Parathyroid adenoma (tissue), 2 donors: Measurements from ENCODE around the gene HECW1.

ENCODE experiments used
- H2AFZ ChIP-seq: fragments of 300-600 bp; sonication (generic); one replicate; pipeline ENCODE4 v1.7.0; 2017; ENCODE audit warnings: antibody characterized with exemption, mild to moderate bottlenecking
- H3K27ac ChIP-seq: fragments of 300-600 bp; sonication (generic); one replicate; pipeline ENCODE4 v1.7.0; 2017
- H3K27me3 ChIP-seq: fragments of 300-600 bp; sonication (generic); one replicate; pipeline ENCODE4 v1.7.0; 2017; ENCODE audit warnings: low read length; ENCODE audit not compliant: control insufficient read depth, insufficient read depth
- H3K36me3 ChIP-seq: fragments of 300-600 bp; sonication (generic); one replicate; pipeline ENCODE4 v1.7.0; 2017; ENCODE audit warnings: low read length; ENCODE audit not compliant: control insufficient read depth, insufficient read depth
- H3K4me1 ChIP-seq: fragments of 300-600 bp; sonication (generic); one replicate; pipeline ENCODE4 v1.7.0; 2017; ENCODE audit warnings: control low read depth
- H3K4me2 ChIP-seq: fragments of 300-600 bp; sonication (generic); one replicate; pipeline ENCODE4 v1.7.0; 2017; ENCODE audit warnings: low read length
- H3K4me3 ChIP-seq: fragments of 300-600 bp; sonication (generic); one replicate; pipeline ENCODE4 v1.7.0; 2017; ENCODE audit warnings: low read depth, low read length
- H3K79me2 ChIP-seq: fragments of 300-600 bp; sonication (generic); one replicate; pipeline ENCODE4 v1.7.0; 2017; ENCODE audit warnings: control low read depth
- H3K9ac ChIP-seq: fragments of 300-600 bp; sonication (generic); one replicate; pipeline ENCODE4 v1.7.0; 2017; ENCODE audit warnings: mild to moderate bottlenecking
- H3K9me3 ChIP-seq: fragments of 300-600 bp; sonication (generic); one replicate; pipeline ENCODE4 v1.7.0; 2017; ENCODE audit warnings: low read length; ENCODE audit not compliant: control insufficient read depth
- TF ChIP-seq, protein P1 (sequence below): fragments of 300-600 bp; sonication (generic); IDR thresholded peaks from one replicate; pipeline ENCODE4 v1.7.0; 2017; ENCODE audit warnings: antibody characterized with exemption, mild to moderate bottlenecking
- donor health status: primary hyperparathyroidism.

The HECW1 gene

GRCh38 chr7:43430411-43430810 is 318.0 kb downstream of the HECW1 start:
- no peak overlapping the region for H3K27ac ChIP-seq

GRCh38 chr7:43431020-43431595 is 318.7 kb downstream of the HECW1 start:
- Histone ChIP-seq H3K36me3 (no peaks in the 10 kb centered on the region), H3K4me1 (no peaks in the 10 kb centered on the region), H2AFZ (no peak overlapping the region), H3K4me3 (no peak overlapping the region), H3K4me2 (no peak overlapping the region), H3K9ac (no peak overlapping the region), H3K27ac (no peak overlapping the region), H3K9me3 (no peaks in the 10 kb centered on the region), H3K79me2 (no peaks in the 10 kb centered on the region), H3K27me3 (no peaks in the 10 kb centered on the region)
- TF ChIP-seq, protein P1, sequence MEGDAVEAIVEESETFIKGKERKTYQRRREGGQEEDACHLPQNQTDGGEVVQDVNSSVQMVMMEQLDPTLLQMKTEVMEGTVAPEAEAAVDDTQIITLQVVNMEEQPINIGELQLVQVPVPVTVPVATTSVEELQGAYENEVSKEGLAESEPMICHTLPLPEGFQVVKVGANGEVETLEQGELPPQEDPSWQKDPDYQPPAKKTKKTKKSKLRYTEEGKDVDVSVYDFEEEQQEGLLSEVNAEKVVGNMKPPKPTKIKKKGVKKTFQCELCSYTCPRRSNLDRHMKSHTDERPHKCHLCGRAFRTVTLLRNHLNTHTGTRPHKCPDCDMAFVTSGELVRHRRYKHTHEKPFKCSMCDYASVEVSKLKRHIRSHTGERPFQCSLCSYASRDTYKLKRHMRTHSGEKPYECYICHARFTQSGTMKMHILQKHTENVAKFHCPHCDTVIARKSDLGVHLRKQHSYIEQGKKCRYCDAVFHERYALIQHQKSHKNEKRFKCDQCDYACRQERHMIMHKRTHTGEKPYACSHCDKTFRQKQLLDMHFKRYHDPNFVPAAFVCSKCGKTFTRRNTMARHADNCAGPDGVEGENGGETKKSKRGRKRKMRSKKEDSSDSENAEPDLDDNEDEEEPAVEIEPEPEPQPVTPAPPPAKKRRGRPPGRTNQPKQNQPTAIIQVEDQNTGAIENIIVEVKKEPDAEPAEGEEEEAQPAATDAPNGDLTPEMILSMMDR: no peak

More at GRCh38 chr7:43430411-43430810, 318.0 kb downstream of the HECW1 start:
- no peak overlapping the region for H3K9ac ChIP-seq
- TF ChIP-seq, protein P1: no peak
- H3K79me2 ChIP-seq: no peaks in the 10 kb centered on the region
- no peak overlapping the region for H3K4me2 ChIP-seq
- no peak overlapping the region for H3K4me3 ChIP-seq
- no peaks in the 10 kb centered on the region for H3K27me3 ChIP-seq
- no peaks in the 10 kb centered on the region for H3K9me3 ChIP-seq
- H2AFZ ChIP-seq: peak overlapping the region; percentile 23
- H3K36me3 ChIP-seq: no peaks in the 10 kb centered on the region
- H3K4me1 ChIP-seq: no peaks in the 10 kb centered on the region

DNA sequence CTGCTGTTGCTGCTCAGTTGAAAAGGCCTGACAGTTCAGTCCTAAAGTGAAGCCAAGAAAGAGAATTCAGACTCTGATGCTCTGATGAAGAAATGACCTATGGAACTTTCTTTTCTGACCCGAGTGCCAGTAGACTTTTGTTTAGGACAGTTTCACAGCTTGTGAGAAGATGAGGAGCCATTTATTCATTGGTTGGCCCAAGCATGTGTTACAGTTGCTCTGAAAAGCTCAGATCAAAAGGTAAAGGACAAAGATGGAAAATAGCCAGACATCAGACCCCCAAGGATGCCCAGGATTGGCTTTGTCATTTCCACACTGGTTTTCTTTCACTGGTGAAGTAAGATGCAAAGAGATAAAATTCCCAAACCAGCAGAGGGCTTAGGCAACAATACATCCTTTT is 321.2 kb downstream of the HECW1 start:
- Histone ChIP-seq H3K79me2 (no peaks in the 10 kb centered on the region), H3K9ac (no peak overlapping the region), H3K9me3 (no peaks in the 10 kb centered on the region), H3K4me2 (no peak overlapping the region), H3K36me3 (no peaks in the 10 kb centered on the region), H3K4me1 (no peaks in the 10 kb centered on the region), H3K27ac (no peak overlapping the region), H2AFZ (no peak overlapping the region), H3K27me3 (no peaks in the 10 kb centered on the region), H3K4me3 (no peak overlapping the region)
- TF ChIP-seq, protein P1: no peak

DNA sequence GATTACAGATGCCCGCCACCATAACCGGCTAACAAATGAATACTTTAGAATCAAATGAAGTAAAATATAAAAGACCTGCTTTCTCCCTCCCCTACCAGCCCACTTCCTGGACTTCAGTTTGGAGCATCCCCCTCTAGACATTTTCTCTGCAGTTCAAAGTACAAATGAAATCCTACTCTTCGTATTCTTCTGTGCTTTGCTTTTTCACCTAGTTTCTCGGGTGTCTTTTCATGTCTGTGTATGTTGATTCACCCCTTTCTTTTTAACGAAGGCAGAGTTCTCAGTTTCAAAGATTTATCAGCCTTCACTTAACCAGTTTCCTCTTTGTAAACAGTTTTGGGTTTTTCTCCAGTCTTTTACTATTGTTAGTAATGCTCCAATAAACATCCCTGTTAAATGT is 324.6 kb downstream of the HECW1 start:
- Histone ChIP-seq H3K9me3 (no peaks in the 10 kb centered on the region), H3K4me1 (no peaks in the 10 kb centered on the region), H3K4me2 (no peak overlapping the region), H3K4me3 (no peak overlapping the region), H3K27me3 (no peaks in the 10 kb centered on the region), H3K36me3 (no peaks in the 10 kb centered on the region), H3K27ac (no peak overlapping the region), H3K9ac (no peak overlapping the region), H2AFZ (no peak overlapping the region), H3K79me2 (no peaks in the 10 kb centered on the region)
- TF ChIP-seq, protein P1: no peak

GRCh38 chr7:43438897-43439479 is 326.5 kb downstream of the HECW1 start:
- Histone ChIP-seq H3K27ac (no peak overlapping the region), H3K27me3 (no peaks in the 10 kb centered on the region), H3K4me2 (no peak overlapping the region), H3K79me2 (no peaks in the 10 kb centered on the region), H3K9ac (no peak overlapping the region), H3K9me3 (no peaks in the 10 kb centered on the region), H3K4me1 (no peaks in the 10 kb centered on the region), H3K4me3 (no peak overlapping the region), H2AFZ (no peak overlapping the region), H3K36me3 (no peaks in the 10 kb centered on the region)
- TF ChIP-seq, protein P1: no peak
